Transverse colon (tissue), 3 donors: ENCODE data around the gene EFNB3.

ENCODE experiments used
- POLR2A ChIP-seq: fragments of 450-650 bp; IDR thresholded peaks from one replicate; pipeline ENCODE4 v1.6.1; 2016; ENCODE audit warnings: antibody characterized with exemption, mild to moderate bottlenecking, moderate library complexity
- TF ChIP-seq, protein P1 (sequence below), 5 experiments: fragments of 200-600 bp in 3 of 5; fragments of 450-650 bp in 2 of 5; sonication (generic) in 3 of 5; IDR thresholded peaks; 1 replicate in 2 of 5; 2 replicates in 3 of 5; pipeline ENCODE4 v1.5.1; 2016 to 2017; ENCODE audit warnings: antibody characterized with exemption in 5 of 5, inconsistent platforms in 3 of 5, mild to moderate bottlenecking in 2 of 5, moderate library complexity in 1 of 5

DNA sequence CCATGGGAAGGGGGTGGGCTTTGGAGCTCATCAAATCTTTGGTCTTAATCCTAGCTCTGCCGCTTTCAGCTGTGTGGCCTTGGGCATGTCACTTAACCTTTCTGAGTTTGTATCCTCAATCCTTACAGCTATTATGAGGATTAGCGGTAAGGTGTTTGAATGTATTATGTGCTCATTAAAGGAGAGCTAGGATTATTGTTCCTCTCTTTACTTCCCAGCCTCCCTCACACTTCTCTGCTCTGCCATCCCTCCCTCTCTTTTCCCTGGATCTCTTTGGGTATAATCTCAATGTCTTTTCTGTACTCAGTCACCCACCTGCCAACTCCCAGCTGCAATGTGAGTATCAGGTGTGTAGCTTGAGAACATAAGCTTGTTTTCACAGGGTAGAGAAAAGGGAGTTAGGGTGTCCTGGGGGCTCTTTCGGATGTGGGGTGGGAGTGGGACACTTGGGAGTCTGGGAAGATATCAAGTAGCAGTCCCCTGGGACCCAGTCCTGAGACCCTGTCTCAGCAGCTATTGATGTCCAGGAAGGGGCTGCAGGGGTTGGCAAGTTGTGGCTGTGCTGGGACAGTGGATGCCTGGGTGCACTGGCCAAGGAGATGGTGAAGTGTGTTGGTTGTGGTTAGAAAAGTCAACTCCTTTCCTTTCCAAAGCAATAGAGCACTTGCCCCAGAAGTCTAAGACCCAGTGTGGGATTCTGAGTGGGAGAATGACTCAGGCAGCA, 1.8 kb downstream of the EFNB3 start:
- TF ChIP-seq, protein P1, sequence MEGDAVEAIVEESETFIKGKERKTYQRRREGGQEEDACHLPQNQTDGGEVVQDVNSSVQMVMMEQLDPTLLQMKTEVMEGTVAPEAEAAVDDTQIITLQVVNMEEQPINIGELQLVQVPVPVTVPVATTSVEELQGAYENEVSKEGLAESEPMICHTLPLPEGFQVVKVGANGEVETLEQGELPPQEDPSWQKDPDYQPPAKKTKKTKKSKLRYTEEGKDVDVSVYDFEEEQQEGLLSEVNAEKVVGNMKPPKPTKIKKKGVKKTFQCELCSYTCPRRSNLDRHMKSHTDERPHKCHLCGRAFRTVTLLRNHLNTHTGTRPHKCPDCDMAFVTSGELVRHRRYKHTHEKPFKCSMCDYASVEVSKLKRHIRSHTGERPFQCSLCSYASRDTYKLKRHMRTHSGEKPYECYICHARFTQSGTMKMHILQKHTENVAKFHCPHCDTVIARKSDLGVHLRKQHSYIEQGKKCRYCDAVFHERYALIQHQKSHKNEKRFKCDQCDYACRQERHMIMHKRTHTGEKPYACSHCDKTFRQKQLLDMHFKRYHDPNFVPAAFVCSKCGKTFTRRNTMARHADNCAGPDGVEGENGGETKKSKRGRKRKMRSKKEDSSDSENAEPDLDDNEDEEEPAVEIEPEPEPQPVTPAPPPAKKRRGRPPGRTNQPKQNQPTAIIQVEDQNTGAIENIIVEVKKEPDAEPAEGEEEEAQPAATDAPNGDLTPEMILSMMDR (IDR thresholded peaks at IDR 0.05) = no peak
- no peak for TF ChIP-seq POLR2A
